DND-41 (cell line): ENCODE data around the gene TGFBR3L.

ENCODE experiments used
- ATAC-seq: fragments of 200-7000 bp; cut with Tn5 transposase; 3 replicates; pipeline ENCODE4 v1.9.1; 2021; ENCODE audit warnings: low read depth; ENCODE audit not compliant: insufficient read depth
- DNase-seq: peaks from one replicate; pipeline ENCODE4 v3.0.0-alpha.2; 2020
- H2AFZ ChIP-seq: 2 replicates; pipeline ENCODE4 v1.6.0; 2012; ENCODE audit warnings: low read depth, low read length
- H3K27ac ChIP-seq: 2 replicates; pipeline ENCODE4 v1.5.1; 2012; ENCODE audit warnings: low read length, inconsistent platforms
- H3K27me3 ChIP-seq: fragments of 200-600 bp; sonication (generic); 2 replicates; pipeline ENCODE4 v1.6.0; 2012; ENCODE audit warnings: low read length, mild to moderate bottlenecking, inconsistent platforms; ENCODE audit not compliant: insufficient read depth, poor library complexity
- H3K36me3 ChIP-seq: 2 replicates; pipeline ENCODE4 v1.5.1; 2012; ENCODE audit warnings: low read length, inconsistent platforms; ENCODE audit not compliant: insufficient read depth
- H3K4me1 ChIP-seq: 2 replicates; pipeline ENCODE4 v1.5.1; 2012; ENCODE audit warnings: mild to moderate bottlenecking, low read length; ENCODE audit not compliant: insufficient read depth
- H3K4me2 ChIP-seq: 2 replicates; pipeline ENCODE4 v1.6.0; 2012; ENCODE audit warnings: mild to moderate bottlenecking, moderate library complexity, low read length, inconsistent platforms; ENCODE audit not compliant: insufficient read depth
- H3K4me3 ChIP-seq, 2 experiments: fragments of 200-600 bp in 1 of 2; shearing (Covaris generic) in 1 of 2; 2 replicates each; pipeline ENCODE4 v1.5.1; 2012 to 2016; ENCODE audit warnings: inconsistent platforms in 2 of 2, low read length in 2 of 2, mild to moderate bottlenecking in 2 of 2, low read depth in 1 of 2, moderate library complexity in 1 of 2
- H3K79me2 ChIP-seq: 2 replicates; pipeline ENCODE4 v1.6.0; 2012; ENCODE audit warnings: low read length, inconsistent platforms; ENCODE audit not compliant: insufficient read depth
- H3K9ac ChIP-seq: 2 replicates; pipeline ENCODE4 v1.6.0; 2012; ENCODE audit warnings: low read depth, mild to moderate bottlenecking, inconsistent platforms, low read length, moderate library complexity
- H3K9me3 ChIP-seq: 2 replicates; pipeline ENCODE4 v1.5.1; 2012; ENCODE audit warnings: low read length, moderate library complexity, mild to moderate bottlenecking, inconsistent platforms; ENCODE audit not compliant: insufficient read depth, severe bottlenecking
- H4K20me1 ChIP-seq: 2 replicates; pipeline ENCODE4 v1.6.0; 2012; ENCODE audit warnings: low read length; ENCODE audit not compliant: insufficient read depth
- EZH2 ChIP-seq: IDR thresholded peaks from 3 replicates; pipeline ENCODE4 v1.6.1; 2012; ENCODE audit warnings: borderline replicate concordance, low read depth, mild to moderate bottlenecking, moderate library complexity, low read length, inconsistent platforms; ENCODE audit not compliant: severe bottlenecking
- TF ChIP-seq, protein P1 (sequence below): IDR thresholded peaks from 2 replicates; pipeline ENCODE4 v1.5.1; 2012; ENCODE audit warnings: borderline replicate concordance, low read length, moderate library complexity, mild to moderate bottlenecking; ENCODE audit not compliant: poor library complexity, severe bottlenecking; ENCODE audit errors: extremely low read depth

Gene TGFBR3L

DNA sequence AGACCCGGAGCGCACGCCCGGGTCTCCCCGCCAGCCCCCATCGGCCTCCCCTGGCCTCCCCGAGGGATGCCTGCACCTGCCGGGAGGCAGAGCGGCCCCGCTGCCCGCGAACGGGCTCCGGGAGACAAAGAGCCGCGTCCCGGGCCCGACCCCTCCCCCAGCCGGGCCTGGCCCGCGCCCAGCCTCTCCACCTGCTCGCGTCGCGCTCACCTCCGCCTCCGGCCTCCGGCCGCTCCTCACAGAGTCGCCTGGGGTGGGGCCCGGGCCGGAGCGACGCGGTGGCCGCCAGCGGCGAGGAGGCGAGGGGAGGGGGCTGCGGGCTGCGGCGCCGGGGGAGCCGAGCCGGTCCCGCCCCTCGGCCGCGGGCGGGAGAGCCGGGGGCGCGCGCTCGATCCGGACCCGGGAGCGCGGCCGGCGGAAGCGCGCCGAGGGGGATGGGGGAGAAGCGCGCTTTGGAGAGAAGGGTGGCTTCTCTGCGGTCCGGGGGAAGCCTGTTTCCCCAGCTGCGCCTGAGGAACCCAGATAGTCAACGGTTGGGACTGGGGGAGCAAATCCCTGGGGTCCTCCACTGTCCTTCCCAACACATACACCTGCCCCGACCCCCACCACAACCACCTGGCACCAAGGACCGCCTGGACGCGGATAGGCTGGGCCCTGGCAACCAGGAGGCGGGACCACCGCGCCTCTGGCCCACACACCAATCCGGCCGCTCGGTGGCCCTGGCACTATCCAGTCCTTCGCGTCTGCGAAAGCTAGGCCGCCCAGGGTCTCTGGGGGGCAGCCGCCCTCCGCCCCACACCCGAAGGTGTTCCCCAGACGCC is 40.3 kb upstream of the TGFBR3L start, which contains the start of gene PRR36:
PRR36 (minus strand) TSS at position 315 of the 821 bp plus-strand sequence. CDS start 701 bp downstream, outside the sequence.
- Histone ChIP-seq H2AFZ (peak within 1 kb of the TSS; percentile 76), H3K27ac (peak within 1 kb of the TSS; percentile 70), H3K4me3 (peak within 1 kb of the TSS in 1 of 2 experiments; percentile 57; a peak in 2 of 4 replicates), H3K9me3 (no peaks in the 10 kb centered on the region), H3K4me1 (peaks cover 24% of the 10 kb centered on the region), H3K4me2 (peak within 1 kb of the TSS; percentile 66), H3K27me3 (no peaks in the 10 kb centered on the region), H4K20me1 (0 out of 2 replicates have a peak, but pooled peaks cover 9% of the 10 kb centered on the region), H3K79me2 (no peaks in the 10 kb centered on the region), H3K9ac (peak within 1 kb of the TSS; percentile 60), H3K36me3 (no peaks in the 10 kb centered on the region)
- DNase-seq, result peak; percentile 53
- ATAC-seq, result peak; percentile 23; the same call in 1 of the 3 replicates
- TF ChIP-seq, protein P1, sequence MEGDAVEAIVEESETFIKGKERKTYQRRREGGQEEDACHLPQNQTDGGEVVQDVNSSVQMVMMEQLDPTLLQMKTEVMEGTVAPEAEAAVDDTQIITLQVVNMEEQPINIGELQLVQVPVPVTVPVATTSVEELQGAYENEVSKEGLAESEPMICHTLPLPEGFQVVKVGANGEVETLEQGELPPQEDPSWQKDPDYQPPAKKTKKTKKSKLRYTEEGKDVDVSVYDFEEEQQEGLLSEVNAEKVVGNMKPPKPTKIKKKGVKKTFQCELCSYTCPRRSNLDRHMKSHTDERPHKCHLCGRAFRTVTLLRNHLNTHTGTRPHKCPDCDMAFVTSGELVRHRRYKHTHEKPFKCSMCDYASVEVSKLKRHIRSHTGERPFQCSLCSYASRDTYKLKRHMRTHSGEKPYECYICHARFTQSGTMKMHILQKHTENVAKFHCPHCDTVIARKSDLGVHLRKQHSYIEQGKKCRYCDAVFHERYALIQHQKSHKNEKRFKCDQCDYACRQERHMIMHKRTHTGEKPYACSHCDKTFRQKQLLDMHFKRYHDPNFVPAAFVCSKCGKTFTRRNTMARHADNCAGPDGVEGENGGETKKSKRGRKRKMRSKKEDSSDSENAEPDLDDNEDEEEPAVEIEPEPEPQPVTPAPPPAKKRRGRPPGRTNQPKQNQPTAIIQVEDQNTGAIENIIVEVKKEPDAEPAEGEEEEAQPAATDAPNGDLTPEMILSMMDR, result no peak
- no peak for TF ChIP-seq EZH2

DNA sequence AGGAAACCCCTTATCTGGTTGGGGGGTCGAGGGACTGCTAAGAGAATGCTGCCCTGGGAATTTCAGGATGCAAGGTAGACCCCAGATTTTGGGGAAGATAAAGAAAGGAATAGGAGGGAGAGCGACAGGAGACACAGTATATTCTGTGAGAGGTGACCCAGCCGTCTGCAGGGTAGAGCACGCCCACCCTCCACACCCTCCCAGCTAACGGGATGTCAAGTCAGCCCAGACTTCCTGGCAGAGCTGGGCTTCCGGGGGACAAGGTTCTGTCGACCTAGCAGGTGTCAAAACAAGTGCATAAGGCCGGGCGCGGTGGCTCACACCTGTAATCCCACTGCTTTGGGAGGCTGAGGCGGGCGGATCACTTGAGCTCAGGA is 39.7 kb upstream of the TGFBR3L start:
- Histone ChIP-seq H2AFZ (peak overlapping the region; percentile 76), H3K9ac (peak overlapping the region; percentile 60), H3K4me3 (peak overlapping the region in 1 of 2 experiments; percentile 57; a peak in 2 of 4 replicates), H3K36me3 (no peaks in the 10 kb centered on the region), H4K20me1 (0 out of 2 replicates have a peak, but pooled peaks cover 4% of the 10 kb centered on the region), H3K4me1 (peaks cover 18% of the 10 kb centered on the region), H3K27me3 (no peaks in the 10 kb centered on the region), H3K4me2 (peak overlapping the region; percentile 66), H3K27ac (peak overlapping the region; percentile 70), H3K9me3 (no peaks in the 10 kb centered on the region), H3K79me2 (no peaks in the 10 kb centered on the region)
- no peak for ATAC-seq
- no peak for TF ChIP-seq EZH2
- TF ChIP-seq, protein P1, result no peak
- no peak for DNase-seq

DNA sequence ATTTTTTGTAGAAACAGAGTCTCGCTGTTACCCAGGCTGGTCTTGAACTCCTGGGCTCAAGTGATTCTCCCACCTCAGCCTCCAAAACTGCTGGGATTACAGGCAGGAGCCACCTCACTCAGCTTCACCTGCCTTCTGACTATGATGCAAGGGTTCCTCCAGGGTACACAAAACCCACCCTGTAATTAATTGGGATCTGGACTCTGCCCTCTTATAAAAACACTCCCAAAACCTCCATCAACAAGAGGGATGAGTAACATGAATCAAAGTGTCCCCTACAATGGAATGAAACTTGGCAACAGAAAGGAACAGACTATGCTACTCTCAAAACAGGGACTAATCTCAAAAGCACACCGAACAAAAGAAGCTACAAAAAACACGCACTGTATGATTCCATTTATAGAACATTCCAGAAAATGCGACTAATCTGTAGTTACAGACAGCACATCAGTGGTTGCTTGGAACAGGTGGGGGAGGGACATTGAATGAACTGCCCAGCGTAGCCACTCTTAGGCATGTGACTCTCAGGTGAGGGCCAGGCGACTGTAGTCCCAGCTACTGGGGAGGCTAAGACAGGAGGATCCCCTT is 37.3 kb upstream of the TGFBR3L start:
- H3K4me3 ChIP-seq, result no peak overlapping the region
- H3K4me1 ChIP-seq, result peaks cover 14% of the 10 kb centered on the region
- H3K27ac ChIP-seq, result no peak overlapping the region
- ATAC-seq (no peak), DNase-seq (no peak)
- no peaks in the 10 kb centered on the region for H3K27me3 ChIP-seq
- H3K4me2 ChIP-seq, result no peak overlapping the region
- no peak for TF ChIP-seq EZH2
- TF ChIP-seq, protein P1, result no peak
- H3K36me3 ChIP-seq, result no peaks in the 10 kb centered on the region
- H3K9ac ChIP-seq, result no peak overlapping the region
- no peaks in the 10 kb centered on the region for H3K79me2 ChIP-seq
- H3K9me3 ChIP-seq, result no peaks in the 10 kb centered on the region
- no peaks in the 10 kb centered on the region for H4K20me1 ChIP-seq
- H2AFZ ChIP-seq, result no peak overlapping the region
